DLD1 (cell line): ENCODE data around the gene ZP1.

Source experiments
- in situ Hi-C: cut with HindIII; loops from 2 replicates; pipeline ENCODE4 v1.10.0; 2017; ENCODE audit warnings: low sequenced_read_pairs

Gene ZP1

DNA sequence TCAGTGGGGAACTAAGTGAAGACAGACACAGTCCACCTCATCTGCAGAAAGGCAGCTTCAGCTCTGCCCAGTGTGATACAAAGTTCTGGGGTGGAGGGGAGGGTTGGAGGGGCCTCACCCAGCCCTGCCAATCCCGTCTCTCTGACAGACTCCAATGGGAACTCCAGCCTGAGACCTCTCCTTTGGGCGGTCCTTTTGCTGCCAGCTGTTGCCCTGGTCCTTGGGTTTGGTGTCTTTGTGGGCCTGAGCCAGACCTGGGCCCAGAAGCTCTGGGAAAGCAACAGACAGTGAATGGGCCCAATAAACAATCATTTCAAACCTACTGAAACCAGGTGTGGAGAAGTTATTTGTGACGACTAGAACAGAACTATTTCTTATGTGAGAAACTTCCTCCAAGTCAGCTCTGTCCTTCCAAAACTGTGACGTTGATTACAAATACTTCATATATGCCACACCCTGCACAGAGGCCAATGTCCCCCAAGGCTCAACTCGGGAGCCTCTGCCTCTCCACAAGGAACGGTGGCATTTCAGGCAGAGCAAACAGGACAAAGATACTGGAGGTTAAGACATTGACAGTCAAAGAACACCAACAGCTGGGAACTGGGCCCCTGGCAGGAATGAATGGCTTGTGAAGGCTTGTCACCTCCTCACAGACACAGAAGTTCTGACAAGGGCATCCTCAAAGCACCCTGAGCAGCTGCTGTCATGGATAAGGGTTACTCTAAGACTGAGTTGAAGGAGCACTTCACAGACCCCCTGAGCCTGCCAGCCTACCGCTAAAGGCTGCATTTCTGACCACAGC is 8.2 kb downstream of the ZP1 start:
- in situ Hi-C loops, result no loop called here

DNA sequence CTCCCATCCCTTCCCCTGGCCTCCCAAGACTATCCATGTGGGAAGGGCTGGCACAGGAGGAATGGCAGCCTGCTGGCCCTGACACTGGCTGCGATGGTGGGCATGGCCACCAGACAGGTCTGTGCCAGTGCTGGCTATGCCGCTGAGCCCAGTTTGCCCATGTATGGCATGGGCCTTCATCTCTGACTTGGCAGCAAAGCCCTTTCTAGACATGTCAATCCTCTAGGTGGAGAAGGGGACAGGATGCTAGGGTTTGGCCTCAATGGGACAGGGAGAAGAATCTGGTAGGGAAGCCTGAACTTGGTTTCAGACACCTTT is 8.8 kb downstream of the ZP1 start:
- in situ Hi-C loops, result no loop called here

DNA sequence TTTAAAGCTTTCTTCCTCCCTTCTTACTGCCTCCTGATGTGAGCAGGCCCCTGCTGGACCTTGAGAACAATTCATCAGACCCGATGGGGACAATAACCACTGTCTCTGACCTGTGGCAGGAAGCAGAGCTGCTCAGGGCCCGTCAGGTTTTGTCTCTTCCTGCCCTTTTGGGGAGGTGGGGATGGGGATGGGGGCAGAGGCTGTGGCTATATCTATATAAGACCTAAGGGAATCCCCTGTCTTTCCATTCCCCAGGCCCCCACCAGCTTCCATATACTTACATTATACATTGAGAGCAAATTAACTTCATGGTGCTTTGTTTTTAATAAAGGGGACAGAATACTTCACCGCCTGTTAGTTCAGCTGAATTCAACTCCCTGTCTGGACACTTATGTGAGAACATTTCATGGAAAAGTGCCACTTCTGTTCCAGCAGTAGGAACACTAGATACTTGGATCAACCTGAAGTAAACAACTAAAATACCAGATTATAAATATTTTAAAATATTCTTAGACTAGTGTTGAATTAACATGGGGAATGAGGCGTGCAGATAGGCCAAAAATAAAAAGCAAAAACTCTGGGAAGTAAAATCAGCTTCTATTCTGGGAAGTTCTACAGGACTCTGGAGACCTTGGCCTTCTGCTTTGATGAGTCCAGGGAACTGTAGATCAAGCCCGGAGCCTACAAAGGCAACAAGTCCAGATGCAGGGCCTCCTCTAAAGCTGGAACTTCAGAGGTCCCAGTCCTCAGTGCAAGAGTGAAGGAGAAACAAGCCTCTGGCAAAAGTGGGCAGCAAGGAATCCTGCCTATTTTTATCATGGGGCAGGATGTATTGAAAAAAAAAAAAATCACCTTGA is 11.1 kb downstream of the ZP1 start:
- in situ Hi-C loops, result no loop called here

DNA sequence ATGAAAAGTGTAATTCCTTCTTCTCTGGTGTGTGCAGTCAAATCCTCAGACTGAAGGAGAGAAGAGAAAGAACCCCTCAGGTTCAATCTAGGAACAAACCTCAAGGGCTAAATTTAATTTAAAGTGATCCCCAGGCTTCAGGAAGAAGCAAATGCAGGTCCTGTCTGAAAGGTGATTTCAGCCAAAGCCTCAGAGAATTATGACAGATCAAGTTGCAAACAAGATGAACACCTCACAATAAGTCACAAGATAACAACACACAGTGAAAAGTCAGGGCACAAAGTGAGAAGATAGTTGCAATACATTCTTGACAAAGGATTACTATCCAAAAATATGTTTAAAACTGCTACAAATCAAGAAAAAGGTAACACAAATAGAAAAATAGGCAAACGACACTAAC is 11.8 kb downstream of the ZP1 start:
- in situ Hi-C loops, result no loop called here

DNA sequence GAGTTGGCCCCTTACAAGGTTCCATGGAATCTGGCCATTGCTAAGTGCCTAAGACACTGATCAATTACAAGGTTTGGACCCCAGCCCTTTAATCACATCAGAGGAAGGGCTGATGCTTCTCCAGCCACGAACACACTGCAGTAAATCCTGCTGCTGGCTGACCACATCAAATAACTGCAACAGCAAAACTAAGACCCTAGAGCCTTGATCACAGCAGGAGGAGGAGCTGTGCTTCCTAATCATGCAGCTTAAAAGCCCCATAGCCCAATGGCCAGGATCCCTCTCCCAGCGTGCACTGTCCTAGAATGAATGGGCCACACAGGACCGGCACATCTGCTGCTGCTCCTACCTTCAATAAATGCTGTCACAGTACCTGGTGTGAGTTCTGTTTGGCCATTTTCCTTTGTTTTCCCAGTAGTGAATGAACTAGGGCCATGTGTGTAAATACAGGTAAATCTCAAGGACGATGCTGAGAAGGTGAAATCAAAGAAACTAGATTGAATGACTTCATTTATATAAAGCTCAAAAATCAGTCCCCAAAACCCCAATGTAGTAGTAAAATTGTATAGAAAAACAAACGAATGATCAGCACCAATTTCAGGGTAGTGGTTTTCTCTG is 12.7 kb downstream of the ZP1 start:
- in situ Hi-C loops, result no loop called here

DNA sequence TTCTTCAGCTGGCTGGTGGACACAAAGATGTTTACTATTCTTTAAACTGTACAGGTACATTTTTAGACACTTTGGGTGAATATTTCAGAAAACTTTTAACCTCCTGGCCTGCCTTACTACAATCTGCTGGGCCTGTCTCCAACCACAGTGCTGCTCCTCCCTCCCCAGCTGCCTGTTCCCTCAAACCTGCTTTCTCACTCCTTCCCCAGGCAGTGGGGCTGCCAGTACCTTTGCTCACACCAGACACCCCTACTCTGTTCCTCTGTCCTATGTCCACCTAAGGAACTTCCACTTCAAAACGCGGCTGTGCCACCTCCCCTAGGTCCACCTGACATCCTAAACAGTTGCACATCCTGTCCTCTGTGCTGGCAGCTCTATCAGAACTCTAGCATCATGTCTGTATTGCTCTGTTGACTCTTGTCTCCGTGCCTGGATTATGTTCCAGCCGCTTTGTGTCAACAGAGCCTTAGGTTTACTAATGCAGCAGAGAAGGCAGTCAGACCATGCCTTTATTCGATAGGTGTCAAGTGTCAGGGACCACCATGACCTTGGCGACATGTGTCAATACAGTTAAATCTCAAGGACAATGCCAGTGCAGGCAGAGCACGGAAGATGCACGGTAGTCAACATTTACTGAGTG is 13.4 kb downstream of the ZP1 start:
- in situ Hi-C loops, result no loop called here

DNA sequence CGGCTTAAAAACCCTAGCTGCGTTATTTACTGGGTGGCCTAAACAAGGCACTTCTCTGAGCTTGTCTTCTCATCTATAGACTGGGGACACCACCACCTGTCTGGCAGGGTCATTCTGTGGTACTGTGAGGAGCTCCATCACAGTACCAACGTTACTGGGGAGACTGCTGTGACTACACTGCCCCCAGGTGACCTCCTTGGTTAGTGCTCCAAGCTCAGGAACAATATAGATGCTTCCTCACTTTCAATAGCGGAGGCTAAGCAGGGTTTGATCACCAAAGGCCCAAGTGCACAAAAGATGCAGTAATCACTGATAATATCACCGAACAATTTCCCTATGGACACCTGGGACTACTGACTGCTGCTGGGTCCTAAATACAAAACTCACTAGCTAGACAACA is 20.2 kb downstream of the ZP1 start:
- in situ Hi-C loops, result no loop called here

DNA sequence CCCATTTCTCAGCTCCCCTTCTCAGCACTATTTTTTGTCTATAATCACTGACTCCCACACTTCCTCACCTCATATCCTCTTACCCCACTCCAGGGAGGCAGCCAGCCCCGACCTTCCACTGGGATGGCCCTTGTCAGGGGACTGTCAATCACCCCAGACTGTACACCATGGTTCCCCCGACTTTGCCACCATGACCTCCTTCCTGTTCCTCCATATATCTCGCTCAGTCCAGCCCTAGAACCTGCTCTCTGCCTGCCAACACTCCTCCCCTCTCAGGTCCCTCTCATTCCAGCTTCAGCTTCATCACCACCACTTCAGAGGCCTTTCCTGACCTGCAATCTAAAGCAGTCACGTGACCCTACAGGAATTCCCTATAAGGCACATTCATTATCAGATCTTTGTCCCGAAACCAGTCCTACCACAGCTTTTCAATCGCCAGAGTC is 22.5 kb downstream of the ZP1 start:
- in situ Hi-C loops, result no loop called here

DNA sequence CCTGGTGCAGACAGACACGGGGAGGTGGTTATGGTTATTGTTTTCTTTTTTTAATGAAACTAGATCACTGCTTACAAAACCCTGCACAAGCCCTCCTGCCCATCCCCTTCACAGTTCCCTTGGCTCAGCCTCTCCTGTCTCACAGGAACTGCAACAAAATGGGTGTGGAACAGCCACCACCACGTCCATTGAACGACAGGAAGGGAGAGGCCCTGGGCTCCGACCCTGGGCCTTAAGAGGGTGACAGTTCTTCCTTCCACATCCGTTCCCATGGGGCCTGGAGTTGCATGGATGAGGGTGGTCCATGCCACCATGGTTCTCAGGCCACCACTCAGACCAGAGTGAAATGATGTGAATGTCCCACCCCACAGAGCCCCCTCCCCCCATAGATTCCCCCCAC is 23.4 kb downstream of the ZP1 start:
- in situ Hi-C loops, result no loop called here

DNA sequence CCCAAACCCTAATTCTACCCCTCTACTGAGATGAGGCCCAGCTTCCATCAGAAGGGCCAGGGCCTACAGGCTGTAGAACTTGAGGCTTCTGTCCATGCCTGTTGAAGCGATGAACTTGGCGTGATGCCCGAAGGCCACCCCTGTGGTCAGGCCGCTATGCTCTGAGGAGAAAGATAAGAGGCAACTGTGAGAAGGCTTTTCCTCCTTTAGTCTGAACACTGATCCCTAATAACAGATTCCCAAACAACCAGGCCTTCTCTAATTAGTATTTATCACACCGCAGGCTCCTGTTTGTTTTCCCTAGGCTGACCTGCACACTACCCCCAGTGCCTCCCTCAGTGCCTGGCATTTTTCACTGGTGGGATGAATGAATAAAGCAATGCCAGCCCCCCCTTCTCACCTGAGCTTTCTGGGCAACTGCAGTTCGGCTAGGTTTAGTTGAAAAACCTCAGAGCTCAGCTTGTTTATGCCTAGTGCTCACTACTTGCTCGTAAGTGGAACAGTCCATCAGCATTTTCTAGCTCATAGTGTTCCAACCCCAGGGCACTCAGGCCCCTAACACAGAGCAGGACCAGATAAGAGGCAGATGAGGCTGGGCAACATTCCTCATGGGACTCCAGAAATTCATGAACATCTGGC is 23.9 kb downstream of the ZP1 start:
- in situ Hi-C loops, result no loop called here

DNA sequence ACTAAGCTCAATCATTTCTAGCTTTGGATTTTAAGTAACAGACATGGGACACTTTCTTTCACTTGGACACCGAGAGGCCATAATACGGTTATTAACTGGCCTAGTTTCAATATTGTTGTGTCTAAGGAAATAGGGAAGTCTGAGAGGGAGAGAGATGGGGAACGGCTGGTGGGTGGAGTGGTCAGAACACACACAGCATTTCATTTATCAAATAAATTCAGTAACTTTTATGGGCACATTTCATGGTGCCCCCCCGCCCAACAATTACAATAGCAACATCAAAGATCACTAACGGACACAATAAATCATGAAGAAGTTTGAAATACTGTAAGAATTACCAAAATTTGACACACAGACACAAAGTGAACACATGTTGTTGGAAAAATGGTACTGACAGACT is 28.3 kb downstream of the ZP1 start:
- in situ Hi-C loops, result no loop called here

DNA sequence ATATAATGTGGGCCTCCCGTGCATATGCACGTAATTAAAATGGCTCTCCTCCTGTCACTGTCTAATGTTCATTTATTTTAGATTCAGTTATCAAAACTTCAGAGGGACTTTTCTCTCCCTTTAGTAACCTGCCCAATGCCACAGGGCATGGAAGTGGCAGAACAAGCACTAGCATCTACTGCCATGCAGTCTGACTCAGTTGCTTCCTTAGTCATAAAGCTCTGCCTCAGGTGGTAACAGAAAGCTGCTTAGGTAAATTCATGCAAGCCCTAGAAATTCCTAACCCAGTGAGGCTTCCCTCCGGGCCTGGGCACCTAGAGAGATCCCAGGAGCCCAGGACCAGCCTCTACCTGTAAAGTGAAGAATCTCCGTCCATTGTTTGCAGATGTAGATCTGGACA is 30.2 kb downstream of the ZP1 start:
- in situ Hi-C loops, result no loop called here

DNA sequence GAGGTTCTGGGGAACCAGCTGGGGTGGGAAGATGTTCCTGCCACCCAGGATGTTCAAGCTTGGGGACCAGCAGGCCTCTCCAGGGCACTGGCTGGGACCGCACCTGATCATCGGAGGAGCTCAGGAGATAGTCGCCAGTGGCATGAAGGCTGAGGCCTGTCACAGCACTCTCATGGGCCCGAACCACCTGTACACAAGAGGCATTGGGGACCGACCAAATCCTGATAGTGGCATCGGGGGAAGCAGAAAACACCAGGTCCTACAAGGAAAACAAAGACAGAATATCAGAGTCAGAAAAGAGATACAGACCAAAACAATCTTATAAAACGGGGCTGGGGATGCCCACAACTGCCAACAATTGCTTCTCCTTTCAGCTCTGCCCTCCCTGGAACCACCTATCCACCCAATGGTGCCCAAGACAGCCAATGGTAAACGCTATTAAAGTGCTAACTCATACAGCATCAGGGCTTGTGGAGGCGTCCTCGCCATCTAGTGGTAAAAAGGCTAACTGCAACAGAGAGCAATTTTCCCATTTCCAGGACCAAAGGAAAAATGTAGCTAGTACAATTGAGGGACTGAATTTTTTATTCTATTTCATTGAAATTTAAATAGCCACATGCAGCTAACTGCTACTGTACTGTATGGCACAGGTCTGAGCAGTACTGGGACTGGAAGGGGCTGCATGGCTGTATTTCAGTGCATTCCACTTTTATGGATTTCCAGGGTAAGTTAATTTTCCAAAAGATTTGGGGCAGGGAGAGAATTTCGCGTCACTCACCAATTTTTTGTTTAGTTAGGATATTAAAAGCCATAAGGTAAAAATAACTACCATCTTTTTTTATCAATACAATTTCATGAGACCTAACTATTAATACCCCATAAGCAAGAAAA is 31.9 kb downstream of the ZP1 start:
- in situ Hi-C loops, result no loop called here

DNA sequence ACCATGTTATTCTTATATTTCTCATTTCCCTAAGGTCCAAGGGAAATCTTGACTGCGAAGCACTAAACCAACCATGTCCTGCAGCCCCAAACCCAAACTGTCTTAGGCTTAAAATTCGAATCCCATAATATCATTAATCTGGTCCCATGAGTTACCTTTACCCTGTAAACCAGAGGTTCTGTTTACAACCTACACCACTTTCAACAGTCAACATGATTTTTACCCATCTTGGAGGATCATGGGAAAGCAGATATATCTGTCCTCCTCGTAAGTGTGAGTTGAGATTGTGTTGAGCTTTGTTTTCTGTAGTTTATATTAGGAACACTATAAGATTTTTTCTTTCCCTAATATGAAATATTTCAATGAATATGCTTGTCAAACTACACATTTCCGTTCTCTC is 32.6 kb downstream of the ZP1 start:
- in situ Hi-C loops, result no loop called here

DNA sequence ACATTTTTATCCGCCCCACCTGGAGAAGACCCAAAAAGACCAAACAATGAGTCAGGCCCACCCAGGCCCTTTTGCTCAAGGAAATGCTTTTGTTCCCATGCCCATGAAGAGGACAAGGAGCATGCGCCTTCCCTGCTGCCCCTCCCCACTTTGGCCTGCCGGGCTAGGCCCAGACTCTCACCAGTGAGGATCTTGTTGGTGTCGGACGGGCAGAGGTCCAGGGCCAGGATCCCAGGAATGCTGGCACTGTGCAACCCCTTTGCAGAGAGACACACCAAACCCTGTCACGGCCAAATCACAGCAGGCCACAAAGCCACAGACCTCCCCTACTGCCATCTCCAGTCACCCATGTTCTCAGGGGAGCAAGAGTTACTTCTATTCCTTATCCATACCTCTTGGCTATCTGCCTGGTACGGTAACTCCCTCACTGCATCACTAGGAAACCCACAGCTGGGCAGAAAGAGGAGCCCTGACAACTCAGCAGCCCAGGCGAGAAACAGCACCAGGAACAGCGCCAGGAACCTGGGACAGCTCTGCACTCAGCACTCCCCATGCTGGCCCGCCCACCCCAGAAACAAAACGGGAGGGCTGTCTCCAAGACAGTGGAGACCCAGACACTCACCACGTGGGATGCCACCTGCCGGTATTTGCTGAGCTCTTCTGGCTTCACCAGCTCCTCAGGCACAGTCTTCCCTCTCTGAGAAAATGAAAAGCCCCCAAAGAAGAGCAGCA is 33.5 kb downstream of the ZP1 start:
- in situ Hi-C loops, result no loop called here

DNA sequence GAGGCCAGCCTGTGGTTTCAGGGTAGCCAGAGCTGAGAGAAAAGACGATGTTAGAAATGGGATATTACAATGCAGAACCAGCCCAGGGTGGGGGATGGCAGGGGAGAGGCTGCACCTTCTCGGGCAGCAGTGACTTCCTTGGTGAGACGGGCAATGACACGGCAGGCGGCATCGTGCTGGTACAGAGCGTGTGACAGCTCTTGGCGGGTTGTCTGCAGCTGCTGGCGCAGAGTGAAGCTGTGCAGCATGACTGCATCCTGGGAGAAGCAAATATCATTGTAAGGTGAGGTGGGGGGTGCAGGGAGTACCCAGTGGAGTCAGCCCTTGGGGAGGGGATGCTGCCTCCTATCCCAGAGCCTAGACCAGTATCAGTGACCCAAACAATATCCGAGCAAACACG is 35.3 kb downstream of the ZP1 start:
- in situ Hi-C loops, result no loop called here

DNA sequence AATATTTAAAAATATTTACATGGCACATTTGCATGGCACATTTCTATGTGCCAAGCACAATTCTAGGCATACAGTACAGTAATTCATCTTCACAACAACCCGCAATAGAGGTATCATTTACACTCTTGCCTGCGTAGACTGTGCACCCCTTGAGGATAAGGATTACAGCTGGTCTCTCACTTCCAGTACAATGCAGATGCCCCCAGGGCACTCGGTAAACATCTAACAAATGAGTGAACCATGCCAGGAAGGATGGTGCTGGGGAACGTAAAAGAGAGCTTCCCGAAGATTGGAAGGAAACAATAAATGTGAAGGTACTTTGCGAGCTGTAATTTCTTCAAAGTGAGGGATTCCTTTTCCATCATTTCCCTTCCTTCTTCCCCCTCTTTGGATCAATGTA is 37.7 kb downstream of the ZP1 start:
- in situ Hi-C loops, result no loop called here

DNA sequence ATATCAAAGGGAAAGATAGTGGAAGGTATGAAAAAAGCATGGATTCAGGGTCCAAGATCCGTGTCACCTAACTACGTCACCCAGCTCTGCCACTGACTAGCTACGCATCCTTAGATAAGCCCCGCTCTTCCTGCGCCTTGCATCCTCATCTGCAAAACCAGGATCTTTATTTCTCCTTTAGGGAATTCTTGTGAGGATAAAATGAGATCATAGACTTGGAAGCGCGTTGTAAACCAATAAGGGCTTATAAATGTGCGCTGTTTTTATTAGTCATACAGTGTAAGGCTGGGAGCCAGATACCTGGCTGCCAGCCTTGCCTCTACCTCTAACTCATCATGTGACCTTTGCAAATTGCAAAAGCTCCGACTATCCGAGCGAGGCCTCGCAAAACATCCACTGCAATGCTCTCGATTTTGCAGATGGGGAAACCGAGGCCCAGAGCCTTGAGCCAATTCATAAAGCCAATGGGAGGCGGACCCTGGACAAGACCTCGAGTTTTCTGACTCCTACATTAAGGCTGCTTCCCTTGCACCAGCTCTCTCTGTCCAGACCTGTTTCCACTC is 38.3 kb downstream of the ZP1 start:
- in situ Hi-C loops, result no loop called here
